Measurements from ENCODE around the gene GCG.

DNA sequence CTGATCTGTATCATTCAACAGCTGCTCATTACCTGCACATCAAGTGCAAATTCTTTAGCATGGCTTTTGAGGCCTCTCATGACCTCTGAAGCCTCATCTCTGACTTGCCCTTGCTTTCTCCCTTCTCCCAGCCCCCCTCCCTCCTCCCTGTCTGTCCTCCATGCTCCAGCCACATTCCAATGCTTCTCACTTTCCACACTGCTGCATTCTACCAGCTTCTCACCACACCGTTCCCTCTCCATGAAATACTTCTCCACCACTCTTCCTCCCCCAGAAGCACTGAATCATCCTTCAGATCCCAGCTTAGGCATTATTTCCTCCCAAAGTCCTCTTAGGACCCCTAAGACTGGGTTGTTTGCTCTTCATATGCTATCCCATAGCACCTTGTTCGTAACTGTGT, 26.9 kb downstream of the GCG start:
- TF ChIP-seq, protein P1, sequence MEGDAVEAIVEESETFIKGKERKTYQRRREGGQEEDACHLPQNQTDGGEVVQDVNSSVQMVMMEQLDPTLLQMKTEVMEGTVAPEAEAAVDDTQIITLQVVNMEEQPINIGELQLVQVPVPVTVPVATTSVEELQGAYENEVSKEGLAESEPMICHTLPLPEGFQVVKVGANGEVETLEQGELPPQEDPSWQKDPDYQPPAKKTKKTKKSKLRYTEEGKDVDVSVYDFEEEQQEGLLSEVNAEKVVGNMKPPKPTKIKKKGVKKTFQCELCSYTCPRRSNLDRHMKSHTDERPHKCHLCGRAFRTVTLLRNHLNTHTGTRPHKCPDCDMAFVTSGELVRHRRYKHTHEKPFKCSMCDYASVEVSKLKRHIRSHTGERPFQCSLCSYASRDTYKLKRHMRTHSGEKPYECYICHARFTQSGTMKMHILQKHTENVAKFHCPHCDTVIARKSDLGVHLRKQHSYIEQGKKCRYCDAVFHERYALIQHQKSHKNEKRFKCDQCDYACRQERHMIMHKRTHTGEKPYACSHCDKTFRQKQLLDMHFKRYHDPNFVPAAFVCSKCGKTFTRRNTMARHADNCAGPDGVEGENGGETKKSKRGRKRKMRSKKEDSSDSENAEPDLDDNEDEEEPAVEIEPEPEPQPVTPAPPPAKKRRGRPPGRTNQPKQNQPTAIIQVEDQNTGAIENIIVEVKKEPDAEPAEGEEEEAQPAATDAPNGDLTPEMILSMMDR (IDR thresholded peaks at IDR 0.05) = no peak
- no peak for TF ChIP-seq EP300 (IDR thresholded peaks at IDR 0.05)
- no peak for TF ChIP-seq POLR2A (IDR thresholded peaks at IDR 0.05)
- TF ChIP-seq POLR2AphosphoS5 (IDR thresholded peaks at IDR 0.05) = no peak

Measured in stomach (tissue), 4 donors.